Measurements from ENCODE around the gene LILRB3.
A peak's percentile ranks its signal among the peaks of the same experiment; 100 is the strongest.
"Not testable (repeated sequence)": the region's sequence is repeated elsewhere in the genome, so short reads cannot be mapped to it uniquely, and the experiment has no call there.

Gene LILRB3

DNA sequence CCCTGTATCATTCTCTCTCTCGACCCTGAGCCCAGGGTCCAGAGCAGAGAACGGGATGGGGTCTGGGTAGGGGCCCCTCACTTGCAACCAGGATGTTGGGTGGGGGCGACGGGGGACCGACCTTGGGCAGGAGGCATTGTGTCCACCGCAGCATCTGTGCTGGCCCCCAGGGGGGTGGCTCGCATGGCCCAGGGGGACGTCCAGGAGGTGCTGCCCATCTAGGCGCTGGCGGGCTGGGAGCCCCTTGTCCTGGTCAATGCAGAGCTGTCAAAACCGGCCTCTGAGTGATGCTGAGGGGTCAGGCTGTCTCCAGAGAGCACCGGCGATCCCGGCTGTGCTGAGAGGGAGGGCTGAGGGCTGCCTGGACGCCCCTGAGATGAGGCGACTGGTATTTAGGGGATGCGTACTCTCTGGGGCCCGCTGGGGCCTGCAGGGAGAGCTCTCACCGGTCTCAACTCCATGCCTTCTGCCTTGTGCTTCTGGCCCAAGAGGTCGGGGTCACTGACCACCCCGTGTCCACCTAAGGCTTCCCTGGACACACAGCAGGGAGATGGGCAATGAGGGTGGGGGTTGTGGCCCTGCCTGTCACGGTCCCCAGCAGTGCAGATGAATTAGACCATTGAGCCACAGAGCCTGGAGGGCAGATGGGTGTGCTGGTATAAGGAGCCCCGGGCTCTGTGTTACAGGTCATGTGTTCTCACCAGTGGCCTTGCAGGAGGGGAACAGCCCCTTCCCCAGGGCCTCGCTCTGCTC, 13.6 kb downstream of the LILRB3 start:
- no peak for DNase-seq

- no peak for DNase-seq
Measured at GRCh38 chr19:54208784-54209057, 14.1 kb downstream of the LILRB3 start.

DNA sequence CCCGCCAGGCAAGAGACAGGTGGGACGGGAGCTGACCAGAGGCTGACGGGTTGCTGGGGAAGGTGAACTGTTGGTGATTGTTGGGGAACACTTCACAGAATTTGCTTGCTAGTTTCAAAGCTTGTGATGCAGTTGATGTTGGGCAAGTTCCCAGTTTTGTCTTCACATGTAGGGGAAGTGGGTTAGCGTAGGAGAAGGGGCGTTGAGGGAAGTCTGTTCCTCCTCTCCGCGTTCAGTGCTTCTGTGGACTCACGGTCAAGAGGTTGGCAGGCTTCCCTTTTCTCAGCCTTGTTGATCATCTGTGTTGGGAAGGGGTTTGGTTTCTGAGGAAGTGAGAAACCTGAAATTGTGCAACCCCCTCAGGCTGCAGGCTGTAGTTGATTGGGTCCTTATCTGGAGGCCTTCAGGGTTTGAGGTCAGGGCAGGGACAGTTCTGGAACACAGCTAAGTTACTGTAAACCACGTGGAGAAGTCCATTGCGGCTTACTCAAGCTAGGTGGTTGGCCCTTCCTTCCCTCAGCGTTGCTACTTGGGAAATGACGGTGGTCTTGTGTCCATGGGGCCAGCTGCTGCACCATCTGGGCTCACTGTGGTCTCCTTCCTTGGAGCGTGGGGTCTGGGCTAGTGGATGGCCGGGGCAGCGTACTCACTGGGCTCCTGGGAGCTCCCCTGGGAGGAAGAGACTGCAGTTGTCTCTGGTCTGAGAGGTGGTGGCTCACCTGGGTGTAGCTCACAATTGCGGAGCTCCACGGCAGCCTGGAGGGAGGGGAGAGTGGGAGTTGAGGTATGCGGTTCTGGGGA, 14.6 kb downstream of the LILRB3 start:
- DNase-seq, result no peak

GRCh38 chr19:54207676-54207982, 15.2 kb downstream of the LILRB3 start:
- no peak for DNase-seq

DNA sequence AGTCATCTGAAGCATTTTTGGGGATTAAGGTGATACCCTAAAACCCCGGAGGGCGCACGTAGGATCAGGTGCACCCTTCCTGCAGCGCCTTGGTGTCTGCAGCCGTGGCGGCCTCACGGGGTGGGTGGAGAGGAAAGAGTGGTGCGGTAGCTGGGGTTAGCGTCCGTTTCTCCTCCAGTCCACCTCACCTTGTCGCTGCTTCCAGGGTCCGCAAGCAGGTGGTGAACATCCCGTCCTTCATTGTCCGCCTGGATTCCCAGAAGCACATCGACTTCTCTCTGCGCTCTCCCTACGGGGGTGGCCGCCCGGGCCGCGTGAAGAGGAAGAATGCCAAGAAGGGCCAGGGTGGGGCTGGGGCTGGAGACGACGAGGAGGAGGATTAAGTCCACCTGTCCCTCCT, 15.6 kb downstream of the LILRB3 start:
- DNase-seq, result not testable (repeated sequence)

DNA sequence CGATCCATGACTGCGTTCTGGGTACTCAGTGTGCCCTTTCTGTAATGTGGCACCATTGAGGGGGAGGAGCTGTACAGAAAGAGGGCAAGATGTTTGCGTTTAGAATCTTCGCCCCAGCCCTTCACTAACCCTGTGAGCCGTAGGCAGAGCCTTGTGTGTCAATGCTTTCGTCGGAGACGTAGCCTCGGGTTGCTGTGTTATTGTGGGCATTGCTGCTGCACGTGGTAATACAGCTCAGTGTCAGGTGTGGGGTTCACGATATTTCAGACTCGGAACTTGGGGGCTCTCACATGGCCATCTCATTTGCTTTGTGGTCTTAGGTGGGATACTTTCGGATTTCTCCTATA, 16.0 kb downstream of the LILRB3 start:
- DNase-seq, result no peak

DNA sequence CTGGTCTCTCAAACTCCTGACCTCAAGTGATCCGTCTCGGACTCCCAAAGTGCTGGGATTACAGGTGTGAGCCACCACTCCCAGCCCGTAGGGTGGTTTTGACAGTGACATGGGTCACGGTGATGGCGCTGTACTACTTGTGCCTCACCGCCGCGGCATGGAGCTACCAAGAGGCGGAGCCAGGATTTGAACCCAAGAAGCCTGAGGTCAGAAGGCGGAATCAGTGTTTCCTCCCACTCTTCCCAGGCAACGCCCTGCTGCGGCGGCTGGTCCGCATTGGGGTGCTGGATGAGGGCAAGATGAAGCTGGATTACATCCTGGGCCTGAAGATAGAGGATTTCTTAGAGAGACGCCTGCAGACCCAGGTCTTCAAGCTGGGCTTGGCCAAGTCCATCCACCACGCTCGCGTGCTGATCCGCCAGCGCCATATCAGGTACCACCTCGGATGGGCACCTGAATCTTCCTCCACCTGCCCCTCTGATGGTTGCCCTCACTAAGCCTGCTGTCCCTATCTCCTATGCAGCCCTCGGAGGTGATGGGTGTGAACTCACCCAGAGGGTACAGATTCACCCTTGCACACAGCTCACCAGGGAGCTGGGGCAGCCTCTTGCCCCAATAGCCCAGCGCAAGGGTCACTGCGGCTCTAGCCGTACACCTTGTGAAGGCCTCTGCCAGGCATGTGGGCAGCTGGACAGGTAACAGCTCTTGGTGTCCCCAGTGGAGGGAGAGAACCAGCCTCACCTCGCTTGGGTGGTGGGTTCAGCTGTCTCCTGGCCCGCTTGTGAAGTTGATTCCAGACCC, 16.6 kb downstream of the LILRB3 start:
- DNase-seq, result no peak

GRCh38 chr19:54204767-54205468, 17.9 kb downstream of the LILRB3 start:
- no peak for DNase-seq

GRCh38 chr19:54203151-54203611, 19.6 kb downstream of the LILRB3 start:
- no peak for DNase-seq

- DNase-seq, result no peak
Measured at GRCh38 chr19:54201980-54202379, 20.8 kb downstream of the LILRB3 start.

DNA sequence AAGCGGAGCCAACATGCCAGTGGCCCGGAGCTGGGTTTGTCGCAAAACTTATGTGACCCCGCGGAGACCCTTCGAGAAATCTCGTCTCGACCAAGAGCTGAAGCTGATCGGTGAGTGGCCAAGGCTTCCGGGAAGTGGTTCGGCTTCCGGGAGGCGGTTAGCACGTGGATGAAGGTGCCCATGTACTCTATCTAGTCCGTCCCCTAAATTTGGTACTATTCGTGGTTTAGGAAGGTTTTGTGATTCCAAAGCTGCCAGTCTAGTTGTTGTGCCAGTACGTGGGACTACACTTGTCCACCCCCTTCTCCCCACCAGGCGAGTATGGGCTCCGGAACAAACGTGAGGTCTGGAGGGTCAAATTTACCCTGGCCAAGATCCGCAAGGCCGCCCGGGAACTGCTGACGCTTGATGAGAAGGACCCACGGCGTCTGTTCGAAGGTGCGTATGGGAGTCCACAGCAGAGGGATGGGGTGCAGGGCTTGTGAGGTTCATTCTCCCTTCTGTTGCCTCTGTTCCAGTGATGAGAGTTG, 21.6 kb downstream of the LILRB3 start:
- DNase-seq, result no peak

DNA sequence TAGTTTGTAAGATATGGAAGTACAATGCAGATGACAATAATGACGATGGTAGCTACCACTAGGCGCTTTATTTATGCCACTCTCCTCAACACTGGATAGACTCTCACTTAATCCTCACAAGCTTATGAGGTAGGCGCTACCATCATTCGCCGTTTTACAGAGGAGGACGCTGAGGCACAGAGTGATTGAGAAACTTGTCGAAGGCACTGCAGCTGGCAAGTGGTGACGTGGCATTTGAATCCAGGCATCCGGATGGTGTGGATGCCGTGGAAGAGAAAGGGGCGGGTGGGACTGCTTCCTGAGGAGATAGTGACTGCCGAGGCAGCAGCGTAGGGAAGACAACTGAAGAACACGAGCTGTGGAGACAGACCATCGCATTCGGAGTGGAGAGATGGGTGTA, 23.4 kb downstream of the LILRB3 start:
- DNase-seq, result no peak

GRCh38 chr19:54197121-54197520, 25.7 kb downstream of the LILRB3 start:
- no peak for DNase-seq

GRCh38 chr19:54196536-54196935, 26.3 kb downstream of the LILRB3 start:
- DNase-seq, result no peak

- DNase-seq, result not testable (repeated sequence)
Measured at GRCh38 chr19:54194463-54194862, 28.3 kb downstream of the LILRB3 start.

DNA sequence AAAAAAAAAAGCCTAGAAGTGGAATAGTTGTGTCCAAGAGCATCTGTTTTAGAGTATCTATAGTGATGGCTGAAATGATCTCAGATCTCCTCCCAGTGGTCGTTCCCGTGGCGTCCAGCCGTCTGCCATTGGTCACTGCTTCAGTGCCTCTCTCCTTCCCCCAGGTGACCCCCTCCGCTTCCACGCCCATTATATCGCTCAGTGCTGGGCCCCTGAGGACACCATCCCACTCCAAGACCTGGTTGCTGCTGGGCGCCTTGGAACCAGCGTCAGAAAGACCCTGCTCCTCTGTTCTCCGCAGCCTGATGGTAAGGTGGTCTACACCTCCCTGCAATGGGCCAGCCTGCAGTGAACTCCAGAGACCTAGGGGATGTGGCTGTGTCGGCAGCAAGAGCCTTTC, 29.8 kb downstream of the LILRB3 start:
- no peak for DNase-seq

DNA sequence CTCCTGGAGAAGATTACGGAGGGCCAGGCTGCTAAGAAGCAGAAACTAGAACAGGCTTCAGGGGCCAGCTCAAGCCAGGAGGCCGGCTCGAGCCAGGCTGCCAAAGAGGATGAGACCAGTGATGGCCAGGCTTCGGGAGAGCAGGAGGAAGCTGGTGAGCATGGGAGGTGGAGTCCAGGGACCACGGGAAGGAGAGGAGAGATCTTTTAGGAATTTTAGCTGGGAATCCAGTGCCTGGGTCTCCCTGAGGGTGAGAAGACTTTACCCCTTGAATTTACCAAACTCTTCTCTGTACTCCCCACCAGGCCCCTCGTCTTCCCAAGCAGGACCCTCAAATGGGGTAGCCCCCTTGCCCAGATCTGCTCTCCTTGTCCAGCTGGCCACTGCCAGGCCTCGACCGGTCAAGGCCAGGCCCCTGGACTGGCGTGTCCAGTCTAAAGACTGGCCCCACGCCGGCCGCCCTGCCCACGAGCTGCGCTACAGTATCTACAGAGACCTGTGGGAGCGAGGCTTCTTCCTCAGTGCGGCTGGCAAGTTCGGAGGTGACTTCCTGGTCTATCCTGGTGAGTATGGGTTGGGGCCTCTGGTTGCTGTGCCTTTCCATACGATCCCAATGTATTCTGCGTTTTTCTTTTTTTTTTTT, 30.9 kb downstream of the LILRB3 start:
- DNase-seq, result no peak

GRCh38 chr19:54191011-54191810, 31.6 kb downstream of the LILRB3 start, which contains the start of gene TSEN34:
TSEN34 (plus strand) TSS chr19:54191308; CDS start chr19:54191365, 57 bp downstream.
- peak; percentile 77 for DNase-seq

DNA sequence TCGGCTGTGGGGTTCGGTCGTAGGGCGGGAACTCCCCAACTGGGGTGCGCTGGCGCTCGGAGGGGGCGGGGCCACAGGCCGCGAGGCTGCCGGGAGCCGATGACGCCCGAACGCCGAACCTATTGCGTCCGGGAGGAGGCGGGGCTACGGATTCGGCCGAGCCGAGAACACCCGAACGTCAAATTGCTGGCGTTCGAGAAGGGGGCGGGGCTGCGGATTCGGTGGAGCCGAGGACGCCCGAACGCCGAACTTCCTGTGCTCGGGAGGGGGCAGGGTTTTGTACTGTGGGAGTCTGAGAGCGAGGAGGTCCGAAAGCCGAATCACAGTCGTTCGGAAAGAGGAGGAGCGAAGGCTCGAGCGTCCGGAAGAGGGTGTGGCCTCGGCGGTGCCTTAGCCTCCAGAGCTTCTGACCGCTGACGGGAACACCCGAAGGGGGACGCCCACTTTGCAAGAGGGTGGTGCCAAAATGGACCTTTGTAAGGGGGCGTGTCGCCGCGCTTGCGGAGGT, 32.2 kb downstream of the LILRB3 start:
- peak; percentile 98 for DNase-seq

GRCh38 chr19:54189735-54190502, 32.9 kb downstream of the LILRB3 start:
- peak; percentile 99 for DNase-seq
